GM23338 (cell line): ENCODE measurements around the gene LIG4. TPM values are rescaled to one million over a fixed set of nuclear protein-coding genes. Genes with fewer than 3 reads are reported as not detected.

Experiments
- ATAC-seq: fragments of 200-7000 bp; cut with Tn5 transposase; 3 replicates; pipeline ENCODE4 v1.9.1; 2020
- DNase-seq: peaks from one replicate; pipeline ENCODE4 v3.0.0-alpha.2; 2015; ENCODE audit warnings: low spot score
- H2AFZ ChIP-seq: fragments of 200-600 bp; sonication (generic); 2 replicates; pipeline ENCODE4 v1.8.0; 2016; ENCODE audit warnings: antibody characterized with exemption, mild to moderate bottlenecking, moderate library complexity
- H3F3A ChIP-seq: fragments of 200-600 bp; sonication (generic); replicated peaks from 2 replicates; pipeline ENCODE4 v1.8.0; 2017; ENCODE audit warnings: antibody characterized with exemption, mixed run types, low read depth
- H3K27ac ChIP-seq: fragments of 200-600 bp; sonication (generic); 2 replicates; pipeline ENCODE4 v1.6.1; 2016; ENCODE audit warnings: low read depth
- H3K27me3 ChIP-seq: fragments of 200-600 bp; sonication (generic); 2 replicates; pipeline ENCODE4 v1.8.0; 2016; ENCODE audit warnings: mild to moderate bottlenecking, mixed run types, moderate library complexity; ENCODE audit not compliant: insufficient read depth
- H3K36me3 ChIP-seq: fragments of 200-600 bp; sonication (generic); 2 replicates; pipeline ENCODE4 v1.8.0; 2016; ENCODE audit warnings: mild to moderate bottlenecking; ENCODE audit not compliant: insufficient read depth
- H3K4me1 ChIP-seq: fragments of 200-600 bp; sonication (generic); 2 replicates; pipeline ENCODE4 v1.8.0; 2016; ENCODE audit warnings: mild to moderate bottlenecking, moderate library complexity; ENCODE audit not compliant: insufficient read depth
- H3K4me2 ChIP-seq: fragments of 200-600 bp; sonication (generic); 2 replicates; pipeline ENCODE4 v1.7.1; 2017; ENCODE audit warnings: mixed run types
- H3K4me3 ChIP-seq: fragments of 200-600 bp; sonication (generic); 2 replicates; pipeline ENCODE4 v1.6.1; 2016; ENCODE audit warnings: mixed run types
- H3K79me2 ChIP-seq: fragments of 200-600 bp; sonication (generic); replicated peaks from 2 replicates; pipeline ENCODE4 v1.8.0; 2017; ENCODE audit warnings: mild to moderate bottlenecking; ENCODE audit not compliant: insufficient read depth
- H3K9me2 ChIP-seq: fragments of 200-600 bp; sonication (generic); 2 replicates; pipeline ENCODE4 v1.8.0; 2017; ENCODE audit not compliant: insufficient read depth
- H4K20me1 ChIP-seq: fragments of 200-600 bp; sonication (generic); replicated peaks from 2 replicates; pipeline ENCODE4 v1.8.0; 2017; ENCODE audit warnings: mild to moderate bottlenecking; ENCODE audit not compliant: insufficient read depth
- H3K27ac Mint-ChIP-seq: 2 replicates; pipeline ENCODE4 v1.8.0; 2020; ENCODE audit warnings: inconsistent platforms, mild to moderate bottlenecking, moderate library complexity, mixed read lengths
- H3K27me3 Mint-ChIP-seq: 3 replicates; pipeline ENCODE4 v1.8.0; 2022; ENCODE audit warnings: low read depth, mild to moderate bottlenecking, moderate library complexity, mixed read lengths, inconsistent platforms; ENCODE audit not compliant: insufficient read depth, poor library complexity
- H3K36me3 Mint-ChIP-seq: 3 replicates; pipeline ENCODE4 v1.8.0; 2021; ENCODE audit warnings: low read depth, mild to moderate bottlenecking, inconsistent platforms, moderate library complexity, mixed read lengths
- H3K4me1 Mint-ChIP-seq: 3 replicates; pipeline ENCODE4 v1.8.0; 2020; ENCODE audit warnings: mild to moderate bottlenecking, inconsistent platforms, mixed read lengths
- H3K4me3 Mint-ChIP-seq: 3 replicates; pipeline ENCODE4 v1.8.0; 2021; ENCODE audit warnings: moderate library complexity, mild to moderate bottlenecking, inconsistent platforms, mixed read lengths
- H3K9me3 Mint-ChIP-seq: 3 replicates; pipeline ENCODE4 v1.8.0; 2020; ENCODE audit warnings: moderate library complexity, mild to moderate bottlenecking, inconsistent platforms, mixed read lengths
- EZH2 ChIP-seq: fragments of 200-600 bp; sonication (generic); IDR thresholded peaks from one replicate; pipeline ENCODE4 v1.8.0; 2017; ENCODE audit warnings: antibody characterized with exemption, mild to moderate bottlenecking, low read depth; ENCODE audit not compliant: unreplicated experiment
- STAT1 ChIP-seq: IDR thresholded peaks from one replicate; pipeline ENCODE4 v1.6.1; 2016; ENCODE audit warnings: antibody characterized with exemption; ENCODE audit not compliant: unreplicated experiment
- ZNF331 ChIP-seq: fragments of 250-450 bp; sonication (Bioruptor Pico); IDR thresholded peaks from 2 replicates; pipeline ENCODE4 v1.5.0; 2020; ENCODE audit warnings: low read depth, mild to moderate bottlenecking, moderate library complexity
- polyA plus RNA-seq: library from polyadenylated mRNA; unstranded; fragments of >200 nt; fragmentation: Nextera tagmentation; extraction: Ambion mirVana; gene quantifications from 2 replicates; pipeline ENCODE4 v1.2.1, GENCODE V29; 2016
- total RNA-seq: library from RNA; depleted of rRNA; stranded (reverse); fragments of >200 nt; shearing (Covaris generic); gene quantifications from 2 replicates; pipeline ENCODE4 v1.2.3, GENCODE V29; 2014
- TF ChIP-seq, protein P1 (sequence below): IDR thresholded peaks from one replicate; pipeline ENCODE4 v1.6.1; 2018; ENCODE audit warnings: antibody characterized with exemption; ENCODE audit not compliant: unreplicated experiment
- TF ChIP-seq, protein P2 (sequence below): IDR thresholded peaks from 2 replicates; pipeline ENCODE4 v1.6.1; 2016; ENCODE audit warnings: antibody characterized with exemption
- TF ChIP-seq, protein P3 (sequence below), 2 experiments: fragments of 200-600 bp in 1 of 2; sonication (generic) in 1 of 2; conservative IDR thresholded peaks; 2 replicates each; pipeline versions ENCODE4 v1.5.1 to v1.6.1; 2016 to 2017; ENCODE audit warnings: antibody characterized with exemption in 2 of 2, low read depth in 2 of 2, mild to moderate bottlenecking in 2 of 2, moderate library complexity in 1 of 2

LIG4 gene
- total and polyA plus RNA-seq, 2 experiments from 2014 or later: 2.6 to 4.9 TPM

- TF ChIP-seq, protein P1, sequence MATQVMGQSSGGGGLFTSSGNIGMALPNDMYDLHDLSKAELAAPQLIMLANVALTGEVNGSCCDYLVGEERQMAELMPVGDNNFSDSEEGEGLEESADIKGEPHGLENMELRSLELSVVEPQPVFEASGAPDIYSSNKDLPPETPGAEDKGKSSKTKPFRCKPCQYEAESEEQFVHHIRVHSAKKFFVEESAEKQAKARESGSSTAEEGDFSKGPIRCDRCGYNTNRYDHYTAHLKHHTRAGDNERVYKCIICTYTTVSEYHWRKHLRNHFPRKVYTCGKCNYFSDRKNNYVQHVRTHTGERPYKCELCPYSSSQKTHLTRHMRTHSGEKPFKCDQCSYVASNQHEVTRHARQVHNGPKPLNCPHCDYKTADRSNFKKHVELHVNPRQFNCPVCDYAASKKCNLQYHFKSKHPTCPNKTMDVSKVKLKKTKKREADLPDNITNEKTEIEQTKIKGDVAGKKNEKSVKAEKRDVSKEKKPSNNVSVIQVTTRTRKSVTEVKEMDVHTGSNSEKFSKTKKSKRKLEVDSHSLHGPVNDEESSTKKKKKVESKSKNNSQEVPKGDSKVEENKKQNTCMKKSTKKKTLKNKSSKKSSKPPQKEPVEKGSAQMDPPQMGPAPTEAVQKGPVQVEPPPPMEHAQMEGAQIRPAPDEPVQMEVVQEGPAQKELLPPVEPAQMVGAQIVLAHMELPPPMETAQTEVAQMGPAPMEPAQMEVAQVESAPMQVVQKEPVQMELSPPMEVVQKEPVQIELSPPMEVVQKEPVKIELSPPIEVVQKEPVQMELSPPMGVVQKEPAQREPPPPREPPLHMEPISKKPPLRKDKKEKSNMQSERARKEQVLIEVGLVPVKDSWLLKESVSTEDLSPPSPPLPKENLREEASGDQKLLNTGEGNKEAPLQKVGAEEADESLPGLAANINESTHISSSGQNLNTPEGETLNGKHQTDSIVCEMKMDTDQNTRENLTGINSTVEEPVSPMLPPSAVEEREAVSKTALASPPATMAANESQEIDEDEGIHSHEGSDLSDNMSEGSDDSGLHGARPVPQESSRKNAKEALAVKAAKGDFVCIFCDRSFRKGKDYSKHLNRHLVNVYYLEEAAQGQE: no peak
- TF ChIP-seq STAT1: no peak
- TF ChIP-seq, protein P2, sequence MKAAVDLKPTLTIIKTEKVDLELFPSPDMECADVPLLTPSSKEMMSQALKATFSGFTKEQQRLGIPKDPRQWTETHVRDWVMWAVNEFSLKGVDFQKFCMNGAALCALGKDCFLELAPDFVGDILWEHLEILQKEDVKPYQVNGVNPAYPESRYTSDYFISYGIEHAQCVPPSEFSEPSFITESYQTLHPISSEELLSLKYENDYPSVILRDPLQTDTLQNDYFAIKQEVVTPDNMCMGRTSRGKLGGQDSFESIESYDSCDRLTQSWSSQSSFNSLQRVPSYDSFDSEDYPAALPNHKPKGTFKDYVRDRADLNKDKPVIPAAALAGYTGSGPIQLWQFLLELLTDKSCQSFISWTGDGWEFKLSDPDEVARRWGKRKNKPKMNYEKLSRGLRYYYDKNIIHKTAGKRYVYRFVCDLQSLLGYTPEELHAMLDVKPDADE: no peak
- no peak for TF ChIP-seq EZH2
Observed at GRCh38 chr13:108225440-108225839, 10.1 kb upstream of the LIG4 start (continued).

- no peaks in the 10 kb centered on the region for H3K36me3 Mint-ChIP-seq
- no peaks in the 10 kb centered on the region for H3K27me3 Mint-ChIP-seq
- TF ChIP-seq STAT1: no peak
- Histone ChIP-seq H2AFZ (no peak overlapping the region), H3K36me3 (no peaks in the 10 kb centered on the region), H3K27me3 (no peaks in the 10 kb centered on the region), H3K4me2 (no peak overlapping the region), H3F3A (no peaks in the 10 kb centered on the region), H3K4me1 (peaks cover 7% of the 10 kb centered on the region), H3K27ac (no peak overlapping the region), H3K9me2 (no peaks in the 10 kb centered on the region), H3K79me2 (peaks cover 86% of the 10 kb centered on the region), H4K20me1 (peaks cover 8% of the 10 kb centered on the region; the same call in 1 of the 2 replicates), H3K4me3 (no peak overlapping the region)
- H3K27ac Mint-ChIP-seq: no peak overlapping the region
- H3K9me3 Mint-ChIP-seq: no peaks in the 10 kb centered on the region
- H3K4me1 Mint-ChIP-seq: peaks cover 12% of the 10 kb centered on the region
- ATAC-seq (no peak), DNase-seq (no peak)
- H3K4me3 Mint-ChIP-seq: no peak overlapping the region
Observed at GRCh38 chr13:108223687-108224503, 8.6 kb upstream of the LIG4 start.

DNA sequence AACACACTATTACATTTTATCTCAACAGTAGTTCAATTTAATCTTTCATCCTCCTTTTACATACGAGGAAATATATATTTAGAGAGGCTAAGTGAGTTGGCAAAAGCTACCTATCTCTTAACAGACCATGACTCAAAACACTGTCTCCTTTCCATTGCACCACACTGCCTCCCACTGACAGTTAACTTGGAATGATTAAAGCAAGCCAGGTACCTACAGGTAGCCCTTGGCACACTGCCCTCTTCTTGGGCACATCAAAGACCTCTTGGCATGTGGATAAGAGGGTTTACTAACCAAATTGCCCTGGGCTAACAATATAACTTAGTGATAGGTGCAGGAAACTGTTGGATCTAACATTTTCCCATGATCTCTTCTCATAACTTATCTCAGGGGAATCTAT, 4.7 kb upstream of the LIG4 start:
- Histone ChIP-seq H3K27ac (no peak overlapping the region), H3K4me3 (peak overlapping the region; percentile 93; the same call in 1 of the 2 replicates), H3K4me1 (peaks cover 16% of the 10 kb centered on the region), H3K9me2 (no peaks in the 10 kb centered on the region), H3K36me3 (no peaks in the 10 kb centered on the region), H4K20me1 (peaks cover 6% of the 10 kb centered on the region; the same call in 1 of the 2 replicates), H3F3A (no peaks in the 10 kb centered on the region), H3K79me2 (peaks cover 64% of the 10 kb centered on the region), H3K27me3 (no peaks in the 10 kb centered on the region), H3K4me2 (peak overlapping the region; percentile 87), H2AFZ (no peak overlapping the region)
- H3K4me1 Mint-ChIP-seq: peaks cover 17% of the 10 kb centered on the region
- ATAC-seq: no peak
- peak overlapping the region; percentile 91 for H3K4me3 Mint-ChIP-seq
- DNase-seq: peak; percentile 6
- H3K9me3 Mint-ChIP-seq: no peaks in the 10 kb centered on the region
- no peak for TF ChIP-seq ZNF331
- TF ChIP-seq, protein P3, sequence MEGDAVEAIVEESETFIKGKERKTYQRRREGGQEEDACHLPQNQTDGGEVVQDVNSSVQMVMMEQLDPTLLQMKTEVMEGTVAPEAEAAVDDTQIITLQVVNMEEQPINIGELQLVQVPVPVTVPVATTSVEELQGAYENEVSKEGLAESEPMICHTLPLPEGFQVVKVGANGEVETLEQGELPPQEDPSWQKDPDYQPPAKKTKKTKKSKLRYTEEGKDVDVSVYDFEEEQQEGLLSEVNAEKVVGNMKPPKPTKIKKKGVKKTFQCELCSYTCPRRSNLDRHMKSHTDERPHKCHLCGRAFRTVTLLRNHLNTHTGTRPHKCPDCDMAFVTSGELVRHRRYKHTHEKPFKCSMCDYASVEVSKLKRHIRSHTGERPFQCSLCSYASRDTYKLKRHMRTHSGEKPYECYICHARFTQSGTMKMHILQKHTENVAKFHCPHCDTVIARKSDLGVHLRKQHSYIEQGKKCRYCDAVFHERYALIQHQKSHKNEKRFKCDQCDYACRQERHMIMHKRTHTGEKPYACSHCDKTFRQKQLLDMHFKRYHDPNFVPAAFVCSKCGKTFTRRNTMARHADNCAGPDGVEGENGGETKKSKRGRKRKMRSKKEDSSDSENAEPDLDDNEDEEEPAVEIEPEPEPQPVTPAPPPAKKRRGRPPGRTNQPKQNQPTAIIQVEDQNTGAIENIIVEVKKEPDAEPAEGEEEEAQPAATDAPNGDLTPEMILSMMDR (conservative IDR thresholded peaks at IDR 0.05; ENCODE audit: low read depth in 2 of 2): peak in 1 of 2 experiments; percentile 50; a peak in 2 of 4 replicates
- H3K27ac Mint-ChIP-seq: no peak overlapping the region
- H3K27me3 Mint-ChIP-seq: peaks cover 5% of the 10 kb centered on the region
- no peaks in the 10 kb centered on the region for H3K36me3 Mint-ChIP-seq
